GM23338 (cell line): ENCODE data around the gene PSAPL1.

Source experiments
- CREB1 ChIP-seq: fragments of 250-450 bp; sonication (Bioruptor Pico); IDR thresholded peaks from 2 replicates; pipeline ENCODE4 v1.5.0; 2020; ENCODE audit warnings: low read depth, mild to moderate bottlenecking, moderate library complexity
- CTCF ChIP-seq, 2 experiments: fragments of 200-600 bp in 1 of 2; sonication (generic) in 1 of 2; conservative IDR thresholded peaks; 2 replicates each; pipeline versions ENCODE4 v1.5.1 to v1.6.1; 2016 to 2017; ENCODE audit warnings: antibody characterized with exemption in 2 of 2, low read depth in 2 of 2, mild to moderate bottlenecking in 2 of 2, moderate library complexity in 1 of 2
- EZH2 ChIP-seq: fragments of 200-600 bp; sonication (generic); IDR thresholded peaks from one replicate; pipeline ENCODE4 v1.8.0; 2017; ENCODE audit warnings: antibody characterized with exemption, mild to moderate bottlenecking, low read depth; ENCODE audit not compliant: unreplicated experiment
- EZH2phosphoT487 ChIP-seq: fragments of 200-600 bp; sonication (generic); IDR thresholded peaks from one replicate; pipeline ENCODE4 v1.8.1; 2018; ENCODE audit warnings: antibody characterized with exemption; ENCODE audit not compliant: unreplicated experiment
- JUNB ChIP-seq: IDR thresholded peaks from one replicate; pipeline ENCODE4 v1.6.1; 2016; ENCODE audit warnings: antibody characterized with exemption; ENCODE audit not compliant: unreplicated experiment
- POLR2AphosphoS5 ChIP-seq: IDR thresholded peaks from 2 replicates; pipeline ENCODE4 v1.6.1; 2016; ENCODE audit warnings: antibody characterized with exemption, low read depth
- TF ChIP-seq, protein P1 (sequence below): IDR thresholded peaks from one replicate; pipeline ENCODE4 v1.6.1; 2018; ENCODE audit warnings: antibody characterized with exemption; ENCODE audit not compliant: unreplicated experiment
- TF ChIP-seq, protein P2 (sequence below): IDR thresholded peaks from 2 replicates; pipeline ENCODE4 v1.6.1; 2016; ENCODE audit warnings: antibody characterized with exemption

GRCh38 chr4:7480423-7480822 lies 45.7 kb upstream of the PSAPL1 start:
- TF ChIP-seq CTCF (conservative IDR thresholded peaks at IDR 0.05; ENCODE audit: low read depth in 2 of 2) (no peak), POLR2AphosphoS5 (no peak), CREB1 (CRISPR knock-in tag) (no peak), EZH2phosphoT487 (no peak), EZH2 (no peak), JUNB (no peak)
- TF ChIP-seq, protein P1, sequence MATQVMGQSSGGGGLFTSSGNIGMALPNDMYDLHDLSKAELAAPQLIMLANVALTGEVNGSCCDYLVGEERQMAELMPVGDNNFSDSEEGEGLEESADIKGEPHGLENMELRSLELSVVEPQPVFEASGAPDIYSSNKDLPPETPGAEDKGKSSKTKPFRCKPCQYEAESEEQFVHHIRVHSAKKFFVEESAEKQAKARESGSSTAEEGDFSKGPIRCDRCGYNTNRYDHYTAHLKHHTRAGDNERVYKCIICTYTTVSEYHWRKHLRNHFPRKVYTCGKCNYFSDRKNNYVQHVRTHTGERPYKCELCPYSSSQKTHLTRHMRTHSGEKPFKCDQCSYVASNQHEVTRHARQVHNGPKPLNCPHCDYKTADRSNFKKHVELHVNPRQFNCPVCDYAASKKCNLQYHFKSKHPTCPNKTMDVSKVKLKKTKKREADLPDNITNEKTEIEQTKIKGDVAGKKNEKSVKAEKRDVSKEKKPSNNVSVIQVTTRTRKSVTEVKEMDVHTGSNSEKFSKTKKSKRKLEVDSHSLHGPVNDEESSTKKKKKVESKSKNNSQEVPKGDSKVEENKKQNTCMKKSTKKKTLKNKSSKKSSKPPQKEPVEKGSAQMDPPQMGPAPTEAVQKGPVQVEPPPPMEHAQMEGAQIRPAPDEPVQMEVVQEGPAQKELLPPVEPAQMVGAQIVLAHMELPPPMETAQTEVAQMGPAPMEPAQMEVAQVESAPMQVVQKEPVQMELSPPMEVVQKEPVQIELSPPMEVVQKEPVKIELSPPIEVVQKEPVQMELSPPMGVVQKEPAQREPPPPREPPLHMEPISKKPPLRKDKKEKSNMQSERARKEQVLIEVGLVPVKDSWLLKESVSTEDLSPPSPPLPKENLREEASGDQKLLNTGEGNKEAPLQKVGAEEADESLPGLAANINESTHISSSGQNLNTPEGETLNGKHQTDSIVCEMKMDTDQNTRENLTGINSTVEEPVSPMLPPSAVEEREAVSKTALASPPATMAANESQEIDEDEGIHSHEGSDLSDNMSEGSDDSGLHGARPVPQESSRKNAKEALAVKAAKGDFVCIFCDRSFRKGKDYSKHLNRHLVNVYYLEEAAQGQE = no peak
- TF ChIP-seq, protein P2, sequence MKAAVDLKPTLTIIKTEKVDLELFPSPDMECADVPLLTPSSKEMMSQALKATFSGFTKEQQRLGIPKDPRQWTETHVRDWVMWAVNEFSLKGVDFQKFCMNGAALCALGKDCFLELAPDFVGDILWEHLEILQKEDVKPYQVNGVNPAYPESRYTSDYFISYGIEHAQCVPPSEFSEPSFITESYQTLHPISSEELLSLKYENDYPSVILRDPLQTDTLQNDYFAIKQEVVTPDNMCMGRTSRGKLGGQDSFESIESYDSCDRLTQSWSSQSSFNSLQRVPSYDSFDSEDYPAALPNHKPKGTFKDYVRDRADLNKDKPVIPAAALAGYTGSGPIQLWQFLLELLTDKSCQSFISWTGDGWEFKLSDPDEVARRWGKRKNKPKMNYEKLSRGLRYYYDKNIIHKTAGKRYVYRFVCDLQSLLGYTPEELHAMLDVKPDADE = no peak
